Caco-2 (cell line): ENCODE results near the gene ZFYVE1. TPM values are rescaled to one million over a fixed set of nuclear protein-coding genes. Genes with fewer than 3 reads are reported as not detected.

Experiments used
- BruUV-seq: library from RNA; stranded (reverse); fragments of 400-500 nt; replicated peaks from 2 replicates; lab custom pipeline; 2021; lab: Mats Ljungman, UMichigan
- CTCF ChIA-PET: fragments of 300-600 bp; sonication (Branson Sonifier 250); formaldehyde crosslinking; loops from one replicate; lab custom pipeline; 2022; ENCODE audit warnings: antibody characterized with exemption; lab: Charles Lee
- POLR2A ChIA-PET: fragments of 300-600 bp; sonication (Branson Sonifier 250); formaldehyde crosslinking; loops from one replicate; lab custom pipeline; 2022; ENCODE audit warnings: antibody characterized with exemption; lab: Charles Lee
- DNase-seq, 2 experiments: peaks; one replicate each; pipeline versions ENCODE4 v3.0.0 to v3.0.0-alpha.2; 2020 to 2022
- H3K27me3 ChIP-seq: replicated peaks from 2 replicates; pipeline ENCODE4 v1.6.0; 2011; ENCODE audit warnings: low read length; ENCODE audit not compliant: control insufficient read depth, insufficient read depth
- H3K36me3 ChIP-seq: 2 replicates; pipeline ENCODE4 v1.5.1; 2011; ENCODE audit warnings: low read length; ENCODE audit not compliant: control insufficient read depth, insufficient read depth
- H3K4me1 ChIP-seq: fragments of 250-450 bp; sonication (Bioruptor Pico); 2 replicates; pipeline ENCODE4 v1.5.1; 2020; ENCODE audit warnings: mild to moderate bottlenecking
- H3K4me3 ChIP-seq: 2 replicates; pipeline ENCODE4 v1.5.1; 2011; ENCODE audit warnings: low read depth, mild to moderate bottlenecking, control low read depth, low read length
- H3K9me3 ChIP-seq: fragments of 250-450 bp; sonication (Bioruptor Pico); 2 replicates; pipeline ENCODE4 v1.5.1; 2020; ENCODE audit warnings: mild to moderate bottlenecking, moderate library complexity
- H3K27ac Mint-ChIP-seq: one replicate; pipeline ENCODE4 v1.8.0; 2022; ENCODE audit warnings: mixed read lengths; ENCODE audit not compliant: unreplicated experiment
- H3K27me3 Mint-ChIP-seq: one replicate; pipeline ENCODE4 v1.8.0; 2022; ENCODE audit warnings: mixed read lengths; ENCODE audit not compliant: insufficient read depth, unreplicated experiment
- H3K36me3 Mint-ChIP-seq: one replicate; pipeline ENCODE4 v1.8.0; 2022; ENCODE audit warnings: mild to moderate bottlenecking, mixed read lengths; ENCODE audit not compliant: insufficient read depth, unreplicated experiment
- H3K4me1 Mint-ChIP-seq: one replicate; pipeline ENCODE4 v1.8.0; 2022; ENCODE audit warnings: low read depth, mixed read lengths; ENCODE audit not compliant: unreplicated experiment
- H3K4me3 Mint-ChIP-seq: one replicate; pipeline ENCODE4 v1.8.0; 2022; ENCODE audit warnings: mild to moderate bottlenecking, moderate library complexity, mixed read lengths; ENCODE audit not compliant: unreplicated experiment
- H3K9me3 Mint-ChIP-seq: one replicate; pipeline ENCODE4 v1.8.0; 2022; ENCODE audit warnings: mixed read lengths; ENCODE audit not compliant: unreplicated experiment
- CTCF ChIP-seq, 2 experiments: fragments of 200-600 bp in 1 of 2; IDR thresholded peaks; 1 replicate in 1 of 2; 2 replicates in 1 of 2; pipeline versions ENCODE4 v1.5.1 to v1.8.0; 2011 to 2022; ENCODE audit warnings: antibody characterized with exemption in 1 of 2, control low read depth in 1 of 2, inconsistent platforms in 1 of 2, low read depth in 1 of 2, low read length in 1 of 2, mild to moderate bottlenecking in 1 of 2, moderate library complexity in 1 of 2; ENCODE audit not compliant: insufficient read depth in 1 of 2, severe bottlenecking in 1 of 2, unreplicated experiment in 1 of 2
- intact Hi-C: fragments of 100-400 bp; cut with micrococcal nuclease; formaldehyde crosslinking; loops from one replicate; pipeline ENCODE4 v1.10.0; 2022; ENCODE audit not compliant: unreplicated experiment
- total RNA-seq: library from RNA; stranded (reverse); gene quantifications from 2 replicates; pipeline ENCODE4 v1.2.3, GENCODE V29; 2022

The ZFYVE1 gene
- total RNA-seq, 1 experiment from 2014 or later = 10.8 TPM

GRCh38 chr14:72970058-72970630 is 56.8 kb downstream of the ZFYVE1 start:
- H3K9me3 ChIP-seq = no peaks in the 10 kb centered on the region
- TF ChIP-seq CTCF (IDR thresholded peaks at IDR 0.05; ENCODE audit: insufficient read depth in 1 of 2, low read depth in 1 of 2, low read length in 1 of 2, severe bottlenecking in 1 of 2, unreplicated experiment in 1 of 2) = no peak
- no peaks in the 10 kb centered on the region; the same call in 1 of the 2 replicates for H3K36me3 ChIP-seq
- H3K4me3 ChIP-seq = no peak overlapping the region
- no peaks in the 10 kb centered on the region for H3K9me3 Mint-ChIP-seq
- H3K27me3 ChIP-seq = no peaks in the 10 kb centered on the region
- H3K4me3 Mint-ChIP-seq = no peak overlapping the region
- CTCF ChIA-PET = no interaction called here
- no peak overlapping the region for H3K27ac Mint-ChIP-seq
- intact Hi-C loops = no loop called here
- DNase-seq = no peak
- BruUV-seq = no TSS peak
- H3K36me3 Mint-ChIP-seq = peaks cover 6% of the 10 kb centered on the region
- H3K4me1 ChIP-seq = no peaks in the 10 kb centered on the region
- POLR2A ChIA-PET = no interaction called here
- no peaks in the 10 kb centered on the region for H3K4me1 Mint-ChIP-seq
- H3K27me3 Mint-ChIP-seq = no peaks in the 10 kb centered on the region

DNA sequence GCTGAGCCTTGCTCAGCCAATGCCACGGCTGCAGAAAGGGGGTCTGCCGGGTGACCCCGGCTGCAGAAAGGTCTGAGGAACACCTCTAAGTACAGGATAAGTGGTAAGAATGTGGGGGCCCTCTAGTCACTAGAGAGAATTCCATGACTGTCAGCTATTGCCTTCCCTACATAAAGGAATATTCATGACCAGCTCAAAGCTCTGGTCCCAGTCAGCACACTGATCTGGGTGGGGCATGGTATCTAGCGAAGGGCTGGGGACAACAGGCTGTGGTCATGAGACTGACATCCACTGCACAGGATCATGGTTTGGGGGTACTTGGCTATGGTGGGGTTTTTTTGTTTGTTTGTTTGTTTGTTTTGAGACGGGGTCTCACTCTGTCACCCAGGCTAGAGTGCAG is 58.6 kb downstream of the ZFYVE1 start:
- no peaks in the 10 kb centered on the region for H3K27me3 ChIP-seq
- intact Hi-C loops = no loop called here
- no peaks in the 10 kb centered on the region for H3K4me1 ChIP-seq
- Mint-ChIP-seq H3K27me3 (no peaks in the 10 kb centered on the region), H3K4me1 (no peaks in the 10 kb centered on the region), H3K4me3 (no peak overlapping the region), H3K27ac (no peak overlapping the region), H3K9me3 (no peaks in the 10 kb centered on the region), H3K36me3 (peaks cover 6% of the 10 kb centered on the region)
- no peak for DNase-seq
- CTCF ChIA-PET = interaction anchor here (0.5 kb wide), 1 partner anchor 81 kb away, joined by 3 read pairs; no protein-coding TSS in a partner anchor
- POLR2A ChIA-PET = no interaction called here
- no peaks in the 10 kb centered on the region; the same call in 1 of the 2 replicates for H3K36me3 ChIP-seq
- BruUV-seq = no TSS peak
- no peak overlapping the region for H3K4me3 ChIP-seq
- no peak for TF ChIP-seq CTCF (IDR thresholded peaks at IDR 0.05; ENCODE audit: insufficient read depth in 1 of 2, low read depth in 1 of 2, low read length in 1 of 2, severe bottlenecking in 1 of 2, unreplicated experiment in 1 of 2)
- H3K9me3 ChIP-seq = no peaks in the 10 kb centered on the region

DNA sequence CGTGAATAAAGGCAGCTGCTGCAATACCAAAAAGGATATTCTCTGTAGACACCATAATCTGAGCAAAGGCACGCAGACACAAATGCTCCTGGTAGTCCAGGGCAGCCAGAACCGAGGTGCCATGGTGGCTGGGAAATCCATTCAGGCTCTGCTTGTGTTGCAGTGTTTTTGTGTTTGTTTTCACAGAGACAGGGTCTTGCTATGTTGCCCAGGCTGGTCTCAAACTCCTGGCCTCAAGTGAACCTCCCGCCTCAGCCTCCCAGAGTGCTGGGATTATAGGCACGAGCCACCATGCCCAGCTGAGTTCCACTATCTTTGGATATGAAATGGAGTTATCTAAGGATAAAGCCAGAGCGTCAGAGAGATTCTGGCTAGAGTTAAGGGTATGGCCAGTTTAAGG is 60.9 kb downstream of the ZFYVE1 start:
- no peak overlapping the region for H3K27ac Mint-ChIP-seq
- CTCF ChIA-PET = no interaction called here
- intact Hi-C loops = no loop called here

More for the DNA sequence above, 60.9 kb downstream of the ZFYVE1 start:
- BruUV-seq = no TSS peak
- Mint-ChIP-seq H3K36me3 (peaks cover 13% of the 10 kb centered on the region), H3K9me3 (no peaks in the 10 kb centered on the region), H3K27me3 (no peaks in the 10 kb centered on the region), H3K4me3 (no peak overlapping the region), H3K4me1 (no peaks in the 10 kb centered on the region)
- Histone ChIP-seq H3K4me1 (no peaks in the 10 kb centered on the region), H3K9me3 (no peaks in the 10 kb centered on the region), H3K27me3 (no peaks in the 10 kb centered on the region), H3K4me3 (no peak overlapping the region), H3K36me3 (no peaks in the 10 kb centered on the region)
- POLR2A ChIA-PET = no interaction called here
- no peak for DNase-seq
- TF ChIP-seq CTCF (IDR thresholded peaks at IDR 0.05; ENCODE audit: insufficient read depth in 1 of 2, low read depth in 1 of 2, low read length in 1 of 2, severe bottlenecking in 1 of 2, unreplicated experiment in 1 of 2) = no peak
